Right lung (tissue), 5 donors: ENCODE data around the gene KRT85. TPM values are rescaled to one million over a fixed set of nuclear protein-coding genes. Genes with fewer than 3 reads are reported as not detected.

Experiments
- polyA plus RNA-seq, 5 donors: library from polyadenylated mRNA; unstranded; fragments of 120-200 nt; gene quantifications; one replicate each; pipeline versions ENCODE4 v1.2.1 to v1.2.3, GENCODE V29; 2013; ENCODE audit warnings: inconsistent platforms in 1 of 5, low replicate concordance in 1 of 5; ENCODE audit not compliant: insufficient read length in 5 of 5, insufficient read depth in 1 of 5

The KRT85 gene
- polyA plus RNA-seq, 5 donors: 0.06 TPM; not detected in 4

Other genes starting within 250 kb of the KRT85 start
- 1 to 10 TPM in 2 of 5 donors, under 1 TPM in 3; 0.48 to 1.9 (median 0.90) TPM for gene KRT80, start 175.5 kb downstream of the KRT85 start, polyA plus RNA-seq
- gene KRT7, start 134.2 kb downstream of the KRT85 start, polyA plus RNA-seq: 10 to 100 TPM; 13.7 to 47.1 (median 24.3) TPM
- under 1 TPM in 4 of 5 donors, not detected in 1; 0.08 to 0.24 (median 0.18) TPM for gene KRT86, start 92.8 kb downstream of the KRT85 start, polyA plus RNA-seq
- under 1 TPM in 3 of 5 donors, not detected in 2; 0.11 to 0.24 (median 0.16) TPM for gene KRT81, start 75.9 kb downstream of the KRT85 start, polyA plus RNA-seq
- gene KRT83, start 46.1 kb downstream of the KRT85 start, polyA plus RNA-seq: not detected
- not detected for gene KRT84, start 18.2 kb upstream of the KRT85 start, polyA plus RNA-seq
- gene KRT82, start 38.9 kb upstream of the KRT85 start, polyA plus RNA-seq: not detected
- gene KRT75, start 66.9 kb upstream of the KRT85 start, polyA plus RNA-seq: not detected
- not detected for gene KRT6B, start 84.7 kb upstream of the KRT85 start, polyA plus RNA-seq
- gene KRT6C, start 106.3 kb upstream of the KRT85 start, polyA plus RNA-seq: under 1 TPM in 1 of 5 donors, not detected in 4; 0.08 TPM
- under 1 TPM in 1 of 5 donors, not detected in 4; 0.20 TPM for gene KRT6A, start 125.8 kb upstream of the KRT85 start, polyA plus RNA-seq
- gene KRT5, start 152.9 kb upstream of the KRT85 start, polyA plus RNA-seq: 1 to 10 TPM in 1 of 5 donors, under 1 TPM in 4; 0.29 to 1.0 (median 0.47) TPM
- under 1 TPM in 3 of 5 donors, not detected in 2; 0.06 to 0.12 (median 0.08) TPM for gene KRT71, start 185.7 kb upstream of the KRT85 start, polyA plus RNA-seq
- gene KRT74, start 206.4 kb upstream of the KRT85 start, polyA plus RNA-seq: not detected
- under 1 TPM; 0.09 to 0.46 (median 0.18) TPM for gene KRT72, start 234.0 kb upstream of the KRT85 start, polyA plus RNA-seq